GM12864 (cell line): ENCODE results near the gene CTSW.

Experiments
- DNase-seq: peaks from one replicate; pipeline ENCODE4 v3.0.0-alpha.2; 2011; ENCODE audit warnings: low read depth
- H3K4me3 ChIP-seq: 2 replicates; pipeline ENCODE4 v1.5.1; 2011; ENCODE audit warnings: mild to moderate bottlenecking, low read depth, low read length, control low read depth
- TF ChIP-seq, protein P1 (sequence below): IDR thresholded peaks from 2 replicates; pipeline ENCODE4 v1.5.1; 2011; ENCODE audit warnings: low read depth, mild to moderate bottlenecking, moderate library complexity, low read length, control low read depth, inconsistent platforms; ENCODE audit errors: missing control alignments

The CTSW gene

GRCh38 chr11:65885808-65886536 is 6.3 kb downstream of the CTSW start:
- no peak overlapping the region for H3K4me3 ChIP-seq
- TF ChIP-seq, protein P1, sequence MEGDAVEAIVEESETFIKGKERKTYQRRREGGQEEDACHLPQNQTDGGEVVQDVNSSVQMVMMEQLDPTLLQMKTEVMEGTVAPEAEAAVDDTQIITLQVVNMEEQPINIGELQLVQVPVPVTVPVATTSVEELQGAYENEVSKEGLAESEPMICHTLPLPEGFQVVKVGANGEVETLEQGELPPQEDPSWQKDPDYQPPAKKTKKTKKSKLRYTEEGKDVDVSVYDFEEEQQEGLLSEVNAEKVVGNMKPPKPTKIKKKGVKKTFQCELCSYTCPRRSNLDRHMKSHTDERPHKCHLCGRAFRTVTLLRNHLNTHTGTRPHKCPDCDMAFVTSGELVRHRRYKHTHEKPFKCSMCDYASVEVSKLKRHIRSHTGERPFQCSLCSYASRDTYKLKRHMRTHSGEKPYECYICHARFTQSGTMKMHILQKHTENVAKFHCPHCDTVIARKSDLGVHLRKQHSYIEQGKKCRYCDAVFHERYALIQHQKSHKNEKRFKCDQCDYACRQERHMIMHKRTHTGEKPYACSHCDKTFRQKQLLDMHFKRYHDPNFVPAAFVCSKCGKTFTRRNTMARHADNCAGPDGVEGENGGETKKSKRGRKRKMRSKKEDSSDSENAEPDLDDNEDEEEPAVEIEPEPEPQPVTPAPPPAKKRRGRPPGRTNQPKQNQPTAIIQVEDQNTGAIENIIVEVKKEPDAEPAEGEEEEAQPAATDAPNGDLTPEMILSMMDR = no peak
- DNase-seq = no peak

DNA sequence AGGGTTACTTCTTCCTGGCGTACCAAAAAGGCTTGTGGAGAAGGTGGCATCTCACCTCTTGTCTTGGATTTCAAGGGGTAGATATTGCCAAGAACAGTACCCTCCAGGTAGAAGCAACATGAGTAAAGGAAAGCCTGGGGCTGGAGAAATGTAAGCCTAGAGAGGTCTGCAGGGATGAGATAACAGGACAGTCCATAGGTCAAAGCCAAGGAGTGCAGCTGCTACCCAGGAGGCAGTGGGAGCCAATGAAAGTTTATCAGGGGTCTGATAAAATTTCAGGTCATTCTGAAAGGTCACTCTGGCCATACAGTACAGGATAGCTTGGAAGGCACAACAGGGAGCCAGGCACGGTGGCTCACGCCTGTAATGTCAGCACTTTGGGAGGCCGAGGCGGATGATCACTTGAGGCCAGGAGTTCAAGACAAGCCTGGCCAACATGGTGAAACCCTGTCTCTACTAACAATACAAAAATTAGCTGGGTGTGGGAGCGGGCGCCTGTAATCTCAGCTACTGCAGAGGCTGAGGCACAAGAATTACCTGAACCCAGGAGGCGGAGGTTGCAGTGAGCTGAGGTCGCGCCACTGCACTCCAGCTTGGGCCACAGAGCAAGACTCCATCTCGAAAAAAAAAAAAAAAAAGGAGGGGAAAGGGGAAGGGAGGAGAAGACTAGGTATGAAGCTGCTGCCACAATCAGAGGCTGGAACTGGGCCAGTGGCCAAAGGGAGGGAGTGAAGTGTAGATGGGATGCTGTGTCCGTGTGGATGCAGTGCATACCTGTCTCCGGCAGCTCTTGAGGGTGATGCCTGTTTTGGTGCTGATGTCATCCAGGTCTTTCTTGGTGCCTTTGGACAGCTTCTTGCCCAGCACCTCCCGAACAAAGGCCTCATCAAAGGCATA is 7.4 kb downstream of the CTSW start:
- TF ChIP-seq, protein P1 = no peak
- DNase-seq = no peak
- peak overlapping the region; percentile 63 for H3K4me3 ChIP-seq

DNA sequence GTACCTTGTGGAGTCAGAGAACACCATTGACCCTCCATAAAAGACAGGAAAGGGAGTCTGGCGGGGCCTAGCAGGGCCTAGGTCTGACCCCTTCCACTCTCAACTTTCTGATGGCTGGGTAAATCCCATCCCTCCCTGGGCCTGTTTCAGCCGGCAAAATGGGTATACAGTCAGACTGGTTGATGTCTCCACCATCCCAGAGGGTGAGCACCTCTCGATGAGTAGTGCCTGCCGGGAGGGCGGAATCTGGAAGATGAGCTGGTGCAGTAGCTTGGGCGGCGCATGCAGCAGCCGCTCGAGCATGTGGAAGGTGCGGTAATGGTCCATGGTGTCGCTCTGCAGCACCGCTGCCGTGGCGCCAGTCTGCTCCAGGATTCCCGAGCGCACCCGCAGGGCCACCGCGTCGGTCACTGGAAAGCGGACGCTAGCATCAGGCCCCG is 8.1 kb downstream of the CTSW start:
- H3K4me3 ChIP-seq = peak overlapping the region; percentile 63
- DNase-seq = no peak
- TF ChIP-seq, protein P1 = no peak

DNA sequence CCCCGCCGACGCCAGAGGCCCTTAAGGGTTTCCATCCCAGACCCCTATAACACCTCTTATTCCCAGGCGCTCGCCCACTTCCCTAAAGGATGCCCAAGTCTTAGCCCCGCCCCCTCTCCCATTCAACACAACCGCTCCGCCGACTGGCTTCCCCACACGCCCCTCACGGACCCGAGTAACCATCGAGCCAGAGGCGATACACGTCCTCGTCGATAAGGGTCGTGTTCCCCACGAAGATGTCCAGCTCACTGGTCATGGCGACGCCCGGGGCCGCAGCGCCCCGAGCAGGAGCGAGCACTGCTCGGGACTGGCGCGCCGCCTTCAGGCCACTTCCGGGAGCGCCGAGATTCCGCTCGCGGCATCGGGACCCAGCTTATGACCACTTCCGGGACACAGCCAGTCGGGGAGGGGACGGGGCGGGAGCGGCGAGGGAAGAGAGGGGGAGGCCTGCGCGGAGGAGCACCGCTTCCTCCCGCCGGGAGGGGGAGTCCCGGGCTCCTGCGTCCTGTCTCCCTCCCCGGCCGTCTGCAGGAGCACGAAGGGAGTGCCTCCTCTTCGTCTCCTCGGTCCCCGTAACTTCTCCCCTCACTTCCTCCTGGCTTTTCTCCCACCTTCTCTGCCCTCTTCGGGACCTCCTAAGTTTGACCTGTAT is 8.7 kb downstream of the CTSW start, which contains the start of gene FIBP:
FIBP (minus strand) TSS at position 309 of the 652 bp plus-strand sequence; CDS start at position 256, 53 bp downstream.
- peak; percentile 87 for DNase-seq
- TF ChIP-seq, protein P1 = peak; percentile 84
- H3K4me3 ChIP-seq = peak within 1 kb of the TSS; percentile 63

DNA sequence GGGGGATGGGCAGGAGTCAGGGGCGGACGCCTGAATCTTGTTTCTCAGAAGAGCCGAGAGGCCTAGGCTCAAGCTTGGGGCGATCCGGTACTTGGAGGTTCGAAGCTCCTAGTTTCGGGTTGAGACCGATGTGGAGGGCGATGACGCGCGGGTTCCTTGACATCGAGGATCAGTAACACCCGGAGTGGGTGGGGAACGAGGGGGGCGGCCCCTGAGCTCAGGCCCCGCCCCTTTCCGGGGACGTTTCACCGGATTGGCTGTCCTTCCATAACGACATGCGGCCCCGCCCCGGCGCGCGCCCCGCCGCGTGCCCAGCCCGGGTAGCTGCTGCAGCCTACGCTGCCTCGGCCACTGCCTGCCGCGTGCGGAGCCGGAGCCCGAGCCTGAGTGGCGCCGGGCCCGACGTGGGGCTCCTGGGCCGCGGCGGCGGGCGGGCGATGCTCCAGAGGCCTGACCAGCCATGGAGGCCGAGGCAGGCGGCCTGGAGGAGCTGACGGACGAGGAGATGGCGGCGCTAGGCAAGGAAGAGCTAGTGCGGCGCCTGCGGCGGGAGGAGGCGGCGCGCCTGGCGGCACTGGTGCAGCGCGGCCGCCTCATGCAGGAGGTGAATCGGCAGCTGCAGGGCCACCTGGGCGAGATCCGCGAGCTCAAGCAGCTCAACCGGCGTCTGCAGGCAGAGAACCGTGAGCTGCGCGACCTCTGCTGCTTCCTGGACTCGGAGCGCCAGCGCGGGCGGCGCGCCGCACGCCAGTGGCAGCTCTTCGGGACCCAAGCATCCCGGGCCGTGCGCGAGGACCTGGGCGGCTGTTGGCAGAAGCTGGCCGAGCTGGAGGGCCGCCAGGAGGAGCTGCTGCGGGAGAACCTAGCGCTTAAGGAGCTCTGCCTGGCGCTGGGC is 10.9 kb downstream of the CTSW start, which contains the start of gene CCDC85B:
CCDC85B (plus strand) TSS at position 350 of the 895 bp plus-strand sequence; CDS start at position 461, 111 bp downstream.
- peak within 1 kb of the TSS; percentile 86 for H3K4me3 ChIP-seq
- TF ChIP-seq, protein P1 = no peak
- DNase-seq = peak; percentile 90
